Measurements from ENCODE around the gene AHDC1. TPM values are rescaled to one million over a fixed set of nuclear protein-coding genes. Genes with fewer than 3 reads are reported as not detected.

Gene AHDC1
- total RNA-seq, 1 donor from 2014 or later = 18.0 TPM

- Histone ChIP-seq H3K27me3 (ENCODE audit: control insufficient read depth, insufficient read depth, low read length) (no peaks in the 10 kb centered on the region), H3K36me3 (ENCODE audit: control insufficient read depth, insufficient read depth, low read length) (no peaks in the 10 kb centered on the region), H3K4me3 (ENCODE audit: low read depth, low read length) (no peak overlapping the region)
- TF ChIP-seq CTCF (IDR thresholded peaks at IDR 0.05; ENCODE audit: insufficient read depth, low read length, poor library complexity, severe bottlenecking) = no peak
- DNase-seq (ENCODE audit: low read depth) = no peak
Observed at GRCh38 chr1:27563591-27564471, 40.1 kb downstream of the AHDC1 start.

- H3K4me3 ChIP-seq (ENCODE audit: low read depth, low read length) = no peak overlapping the region
- DNase-seq (ENCODE audit: low read depth) = no peak
- no peak for TF ChIP-seq CTCF (IDR thresholded peaks at IDR 0.05; ENCODE audit: insufficient read depth, low read length, poor library complexity, severe bottlenecking)
- H3K36me3 ChIP-seq (ENCODE audit: control insufficient read depth, insufficient read depth, low read length) = no peaks in the 10 kb centered on the region
- H3K27me3 ChIP-seq (ENCODE audit: control insufficient read depth, insufficient read depth, low read length) = no peaks in the 10 kb centered on the region
Observed at GRCh38 chr1:27563341-27563590, 40.7 kb downstream of the AHDC1 start.

- no peaks in the 10 kb centered on the region for H3K27me3 ChIP-seq (ENCODE audit: control insufficient read depth, insufficient read depth, low read length)
- no peak for TF ChIP-seq CTCF (IDR thresholded peaks at IDR 0.05; ENCODE audit: insufficient read depth, low read length, poor library complexity, severe bottlenecking)
- H3K36me3 ChIP-seq (ENCODE audit: control insufficient read depth, insufficient read depth, low read length) = no peaks in the 10 kb centered on the region
- no peak overlapping the region for H3K4me3 ChIP-seq (ENCODE audit: low read depth, low read length)
- DNase-seq (ENCODE audit: low read depth) = no peak
Observed at GRCh38 chr1:27562534-27563340, 41.2 kb downstream of the AHDC1 start.

GRCh38 chr1:27562021-27562420 lies 41.9 kb downstream of the AHDC1 start:
- no peak for TF ChIP-seq CTCF (IDR thresholded peaks at IDR 0.05; ENCODE audit: insufficient read depth, low read length, poor library complexity, severe bottlenecking)
- Histone ChIP-seq H3K27me3 (ENCODE audit: control insufficient read depth, insufficient read depth, low read length) (no peaks in the 10 kb centered on the region), H3K36me3 (ENCODE audit: control insufficient read depth, insufficient read depth, low read length) (no peaks in the 10 kb centered on the region), H3K4me3 (ENCODE audit: low read depth, low read length) (no peak overlapping the region)
- DNase-seq (ENCODE audit: low read depth) = no peak

- TF ChIP-seq CTCF (IDR thresholded peaks at IDR 0.05; ENCODE audit: insufficient read depth, low read length, poor library complexity, severe bottlenecking) = no peak
- DNase-seq (ENCODE audit: low read depth) = no peak
- H3K36me3 ChIP-seq (ENCODE audit: control insufficient read depth, insufficient read depth, low read length) = no peaks in the 10 kb centered on the region
- no peaks in the 10 kb centered on the region for H3K27me3 ChIP-seq (ENCODE audit: control insufficient read depth, insufficient read depth, low read length)
- H3K4me3 ChIP-seq (ENCODE audit: low read depth, low read length) = no peak overlapping the region
Observed at GRCh38 chr1:27561124-27561899, 42.6 kb downstream of the AHDC1 start.
